DND-41 (cell line): ENCODE measurements around the gene HLA-DQA1.

Experiments used
- EZH2 ChIP-seq: IDR thresholded peaks from 3 replicates; pipeline ENCODE4 v1.6.1; 2012; ENCODE audit warnings: borderline replicate concordance, low read depth, mild to moderate bottlenecking, moderate library complexity, low read length, inconsistent platforms; ENCODE audit not compliant: severe bottlenecking
- TF ChIP-seq, protein P1 (sequence below): IDR thresholded peaks from 2 replicates; pipeline ENCODE4 v1.5.1; 2012; ENCODE audit warnings: borderline replicate concordance, low read length, moderate library complexity, mild to moderate bottlenecking; ENCODE audit not compliant: poor library complexity, severe bottlenecking; ENCODE audit errors: extremely low read depth

- TF ChIP-seq, protein P1, sequence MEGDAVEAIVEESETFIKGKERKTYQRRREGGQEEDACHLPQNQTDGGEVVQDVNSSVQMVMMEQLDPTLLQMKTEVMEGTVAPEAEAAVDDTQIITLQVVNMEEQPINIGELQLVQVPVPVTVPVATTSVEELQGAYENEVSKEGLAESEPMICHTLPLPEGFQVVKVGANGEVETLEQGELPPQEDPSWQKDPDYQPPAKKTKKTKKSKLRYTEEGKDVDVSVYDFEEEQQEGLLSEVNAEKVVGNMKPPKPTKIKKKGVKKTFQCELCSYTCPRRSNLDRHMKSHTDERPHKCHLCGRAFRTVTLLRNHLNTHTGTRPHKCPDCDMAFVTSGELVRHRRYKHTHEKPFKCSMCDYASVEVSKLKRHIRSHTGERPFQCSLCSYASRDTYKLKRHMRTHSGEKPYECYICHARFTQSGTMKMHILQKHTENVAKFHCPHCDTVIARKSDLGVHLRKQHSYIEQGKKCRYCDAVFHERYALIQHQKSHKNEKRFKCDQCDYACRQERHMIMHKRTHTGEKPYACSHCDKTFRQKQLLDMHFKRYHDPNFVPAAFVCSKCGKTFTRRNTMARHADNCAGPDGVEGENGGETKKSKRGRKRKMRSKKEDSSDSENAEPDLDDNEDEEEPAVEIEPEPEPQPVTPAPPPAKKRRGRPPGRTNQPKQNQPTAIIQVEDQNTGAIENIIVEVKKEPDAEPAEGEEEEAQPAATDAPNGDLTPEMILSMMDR: no peak
- no peak for TF ChIP-seq EZH2
Measured at GRCh38 chr6:32610682-32611296, 26.4 kb upstream of the HLA-DQA1 start.
